Osteoblast (primary cell): ENCODE measurements around the gene IRAK4. TPM values are rescaled to one million over a fixed set of nuclear protein-coding genes. Genes with fewer than 3 reads are reported as not detected.
A peak's percentile ranks its signal among the peaks of the same experiment; 100 is the strongest.

Experiments
- DNase-seq: peaks from one replicate; pipeline ENCODE4 v3.0.0; 2011; ENCODE audit warnings: low spot score, mixed read lengths; ENCODE audit not compliant: insufficient read length; ENCODE audit errors: missing footprints
- H2AFZ ChIP-seq: 2 replicates; pipeline ENCODE4 v1.6.0; 2011; ENCODE audit warnings: mild to moderate bottlenecking, low read length
- H3K27ac ChIP-seq: 2 replicates; pipeline ENCODE4 v1.5.1; 2011; ENCODE audit warnings: mild to moderate bottlenecking, low read depth, low read length, moderate library complexity
- H3K27me3 ChIP-seq: 2 replicates; pipeline ENCODE4 v1.6.0; 2012; ENCODE audit warnings: mild to moderate bottlenecking, control low read depth, inconsistent platforms, low read length, moderate library complexity; ENCODE audit not compliant: insufficient read depth
- H3K36me3 ChIP-seq: 2 replicates; pipeline ENCODE4 v1.5.1; 2011; ENCODE audit warnings: mild to moderate bottlenecking, low read length, control low read depth, moderate library complexity; ENCODE audit not compliant: insufficient read depth
- H3K4me1 ChIP-seq: 2 replicates; pipeline ENCODE4 v1.5.1; 2011; ENCODE audit warnings: mild to moderate bottlenecking, low read length, control low read depth, moderate library complexity; ENCODE audit not compliant: insufficient read depth
- H3K4me2 ChIP-seq: 2 replicates; pipeline ENCODE4 v1.6.0; 2011; ENCODE audit warnings: mild to moderate bottlenecking, low read length; ENCODE audit not compliant: insufficient read depth
- H3K4me3 ChIP-seq: fragments of 200-600 bp; sonication (generic); 3 replicates; pipeline ENCODE4 v1.5.1; 2012; ENCODE audit warnings: mild to moderate bottlenecking, low read length, inconsistent platforms; ENCODE audit not compliant: insufficient read depth
- H3K79me2 ChIP-seq: 2 replicates; pipeline ENCODE4 v1.6.0; 2012; ENCODE audit warnings: mild to moderate bottlenecking, low read length, control low read depth, inconsistent platforms; ENCODE audit not compliant: insufficient read depth
- H3K9me3 ChIP-seq: 2 replicates; pipeline ENCODE4 v1.5.1; 2011; ENCODE audit warnings: low read depth, low read length, control low read depth
- H4K20me1 ChIP-seq: 2 replicates; pipeline ENCODE4 v1.6.0; 2012; ENCODE audit warnings: mild to moderate bottlenecking, low read length, control low read depth; ENCODE audit not compliant: insufficient read depth
- total RNA-seq: library from RNA; depleted of rRNA; stranded (reverse); fragments of >200 nt; gene quantifications from 2 replicates; pipeline ENCODE4 v1.2.3, GENCODE V29; 2012
- TF ChIP-seq, protein P1 (sequence below): IDR thresholded peaks from 2 replicates; pipeline ENCODE4 v1.5.1; 2011; ENCODE audit warnings: mild to moderate bottlenecking, low read depth, low read length, moderate library complexity; ENCODE audit errors: extremely low read depth

Gene IRAK4
- total RNA-seq, 1 donor = 27.9 TPM

DNA sequence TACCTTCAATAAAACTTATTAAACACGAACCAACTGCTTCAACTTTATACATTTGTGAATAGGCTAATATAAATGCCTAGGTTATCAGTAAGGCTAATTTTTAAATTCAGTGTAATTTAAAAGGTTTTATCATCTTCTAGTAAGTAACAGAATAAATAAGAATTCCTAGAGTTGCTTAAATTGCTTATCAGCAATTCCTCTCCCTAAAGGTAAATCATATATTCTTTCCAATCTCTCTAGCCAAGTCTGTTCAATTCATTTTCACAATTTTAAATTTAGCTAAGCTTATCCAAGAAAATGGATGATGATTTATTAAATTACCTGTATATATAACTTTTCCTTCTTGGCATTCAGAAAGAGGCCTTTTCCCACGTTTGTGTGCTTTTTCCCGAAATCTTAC, 4.7 kb upstream of the IRAK4 start:
- no peaks in the 10 kb centered on the region for H4K20me1 ChIP-seq
- H3K4me2 ChIP-seq = peak overlapping the region; percentile 18
- TF ChIP-seq, protein P1, sequence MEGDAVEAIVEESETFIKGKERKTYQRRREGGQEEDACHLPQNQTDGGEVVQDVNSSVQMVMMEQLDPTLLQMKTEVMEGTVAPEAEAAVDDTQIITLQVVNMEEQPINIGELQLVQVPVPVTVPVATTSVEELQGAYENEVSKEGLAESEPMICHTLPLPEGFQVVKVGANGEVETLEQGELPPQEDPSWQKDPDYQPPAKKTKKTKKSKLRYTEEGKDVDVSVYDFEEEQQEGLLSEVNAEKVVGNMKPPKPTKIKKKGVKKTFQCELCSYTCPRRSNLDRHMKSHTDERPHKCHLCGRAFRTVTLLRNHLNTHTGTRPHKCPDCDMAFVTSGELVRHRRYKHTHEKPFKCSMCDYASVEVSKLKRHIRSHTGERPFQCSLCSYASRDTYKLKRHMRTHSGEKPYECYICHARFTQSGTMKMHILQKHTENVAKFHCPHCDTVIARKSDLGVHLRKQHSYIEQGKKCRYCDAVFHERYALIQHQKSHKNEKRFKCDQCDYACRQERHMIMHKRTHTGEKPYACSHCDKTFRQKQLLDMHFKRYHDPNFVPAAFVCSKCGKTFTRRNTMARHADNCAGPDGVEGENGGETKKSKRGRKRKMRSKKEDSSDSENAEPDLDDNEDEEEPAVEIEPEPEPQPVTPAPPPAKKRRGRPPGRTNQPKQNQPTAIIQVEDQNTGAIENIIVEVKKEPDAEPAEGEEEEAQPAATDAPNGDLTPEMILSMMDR = no peak
- no peak overlapping the region for H2AFZ ChIP-seq
- peaks cover 19% of the 10 kb centered on the region for H3K36me3 ChIP-seq
- no peaks in the 10 kb centered on the region for H3K27me3 ChIP-seq
- DNase-seq = no peak
- H3K79me2 ChIP-seq = peaks cover 49% of the 10 kb centered on the region
- H3K27ac ChIP-seq = no peak overlapping the region
- peaks cover 9% of the 10 kb centered on the region for H3K4me1 ChIP-seq
- H3K9me3 ChIP-seq = no peaks in the 10 kb centered on the region
- H3K4me3 ChIP-seq = no peak overlapping the region

DNA sequence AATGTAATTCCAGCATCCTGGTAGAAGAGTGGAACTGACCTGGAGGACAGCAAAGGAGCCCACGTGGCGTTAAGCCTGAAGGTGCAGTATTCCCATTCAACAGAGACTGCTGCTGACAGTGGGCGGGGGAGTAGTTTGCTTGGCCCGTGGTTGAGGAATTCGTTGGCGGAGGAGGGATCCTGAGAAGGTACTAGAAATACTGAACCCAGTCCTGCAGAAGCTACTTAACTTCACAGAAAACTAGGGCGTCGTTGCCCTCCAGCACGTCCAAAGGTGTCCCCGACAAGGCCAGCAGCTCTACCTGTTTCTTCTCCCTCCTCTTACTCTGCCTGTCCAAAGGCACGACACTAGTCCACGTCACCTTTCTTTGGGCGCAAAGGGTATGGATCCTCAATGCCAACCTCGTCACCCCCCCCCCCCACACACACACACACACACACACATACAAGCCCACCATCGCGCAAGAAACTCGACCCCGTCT, 464 bp upstream of the IRAK4 start:
- H3K27ac ChIP-seq = peak overlapping the region; percentile 85

DNA sequence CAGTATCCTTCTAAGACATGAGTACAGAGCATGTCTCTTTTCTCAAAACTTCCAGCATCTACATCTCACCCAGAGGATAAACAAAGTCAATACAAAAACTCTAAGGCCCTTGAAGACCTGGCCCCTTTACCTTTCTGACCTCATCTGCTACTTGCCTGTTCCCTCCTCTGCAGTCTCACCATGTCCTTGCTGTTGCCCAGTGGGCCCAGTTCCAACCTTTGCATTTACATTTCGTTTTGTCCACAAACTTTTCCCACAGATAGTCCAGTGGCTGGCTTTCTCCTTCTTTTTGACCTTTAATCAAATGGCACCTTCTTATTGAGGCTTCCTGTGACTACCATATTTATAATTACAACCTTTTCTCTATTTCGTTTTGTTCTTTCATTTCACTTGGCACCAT, 1.6 kb downstream of the IRAK4 start:
- peak overlapping the region; percentile 72 for H3K4me2 ChIP-seq
- H3K4me1 ChIP-seq = peaks cover 24% of the 10 kb centered on the region
- no peaks in the 10 kb centered on the region for H4K20me1 ChIP-seq
- H2AFZ ChIP-seq = no peak overlapping the region
- no peaks in the 10 kb centered on the region for H3K9me3 ChIP-seq
- TF ChIP-seq, protein P1 = no peak
- no peak for DNase-seq
- no peak overlapping the region for H3K27ac ChIP-seq
- peak overlapping the region; percentile 90 for H3K4me3 ChIP-seq
- peaks cover 47% of the 10 kb centered on the region for H3K79me2 ChIP-seq
- H3K36me3 ChIP-seq = no peaks in the 10 kb centered on the region
- H3K27me3 ChIP-seq = no peaks in the 10 kb centered on the region

More for the DNA sequence above, 464 bp upstream of the IRAK4 start:
- Histone ChIP-seq H3K9me3 (no peaks in the 10 kb centered on the region), H3K4me2 (peak overlapping the region; percentile 98), H3K79me2 (peaks cover 56% of the 10 kb centered on the region), H3K4me1 (peaks cover 24% of the 10 kb centered on the region), H2AFZ (peak overlapping the region; percentile 92), H4K20me1 (no peaks in the 10 kb centered on the region), H3K36me3 (peaks cover 15% of the 10 kb centered on the region), H3K27me3 (no peaks in the 10 kb centered on the region), H3K4me3 (peak overlapping the region; percentile 90)
- TF ChIP-seq, protein P1 = no peak
- peak; percentile 81 for DNase-seq

DNA sequence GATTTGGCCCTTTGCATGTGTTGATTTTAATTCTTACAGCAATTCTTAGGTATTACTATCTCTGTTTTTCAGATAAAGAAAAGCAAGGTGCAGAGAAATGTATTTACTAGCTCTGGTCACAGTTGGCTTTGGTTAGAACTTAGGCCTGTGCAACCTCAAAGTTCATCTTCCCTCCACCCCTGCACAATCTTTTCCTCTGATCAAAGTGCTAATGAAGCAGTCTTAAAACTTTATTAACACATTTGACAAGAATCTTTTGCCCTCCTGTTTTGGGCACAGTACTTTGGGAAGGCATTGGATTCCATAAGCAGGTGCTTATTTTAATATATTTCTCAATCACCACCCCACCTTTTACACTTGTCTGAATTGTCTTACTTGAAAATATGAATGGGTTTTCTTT, 2.7 kb downstream of the IRAK4 start:
- no peak overlapping the region for H3K27ac ChIP-seq
- H3K9me3 ChIP-seq = no peaks in the 10 kb centered on the region
- H3K4me2 ChIP-seq = peak overlapping the region; percentile 5
- H3K4me3 ChIP-seq = no peak overlapping the region
- H3K27me3 ChIP-seq = no peaks in the 10 kb centered on the region
- H2AFZ ChIP-seq = no peak overlapping the region
- H3K36me3 ChIP-seq = no peaks in the 10 kb centered on the region
- DNase-seq = no peak
- H3K79me2 ChIP-seq = peaks cover 40% of the 10 kb centered on the region
- TF ChIP-seq, protein P1 = no peak
- H3K4me1 ChIP-seq = peaks cover 27% of the 10 kb centered on the region
- no peaks in the 10 kb centered on the region for H4K20me1 ChIP-seq
